BJ (cell line): Measurements from ENCODE around the gene GRIK1. TPM values are rescaled to one million over a fixed set of nuclear protein-coding genes. Genes with fewer than 3 reads are reported as not detected.

Experiments used
- CTCF ChIA-PET: fragments of 350-600 bp; formaldehyde crosslinking; extraction: SDS; loops from one replicate; lab custom pipeline; 2021; ENCODE audit warnings: antibody characterized with exemption, inconsistent platforms; lab: Yijun Ruan, JAX
- POLR2A ChIA-PET: fragments of 300-600 bp; sonication (Branson Sonifier 250); formaldehyde crosslinking; extraction: SDS; loops from one replicate; lab custom pipeline; 2021; ENCODE audit warnings: antibody characterized with exemption; lab: Charles Lee
- DNase-seq: peaks from one replicate; pipeline ENCODE4 v3.0.0-alpha.2; 2011; ENCODE audit warnings: low read depth
- H3K27me3 ChIP-seq: 2 replicates; pipeline ENCODE4 v1.6.0; 2011; ENCODE audit warnings: low read length; ENCODE audit not compliant: control insufficient read depth, insufficient read depth
- H3K36me3 ChIP-seq: 2 replicates; pipeline ENCODE4 v1.5.1; 2011; ENCODE audit warnings: low read length; ENCODE audit not compliant: control insufficient read depth, insufficient read depth
- H3K4me3 ChIP-seq: 2 replicates; pipeline ENCODE4 v1.5.1; 2011; ENCODE audit warnings: low read depth, mild to moderate bottlenecking, control low read depth, low read length
- polyA minus RNA-seq: library from RNA; depleted of rRNA, polyadenylated mRNA; stranded (reverse); fragments of >200 nt; gene quantifications from 2 replicates; pipeline ENCODE4 v1.2.3, GENCODE V29; 2011; rRNA and poly(A)+ RNA removed
- polyA plus RNA-seq: library from polyadenylated mRNA; depleted of rRNA; stranded (reverse); fragments of >200 nt; gene quantifications from 2 replicates; pipeline ENCODE4 v1.2.3, GENCODE V29; 2011; rRNA removed
- TF ChIP-seq, protein P1 (sequence below): IDR thresholded peaks from 2 replicates; pipeline ENCODE4 v1.5.1; 2011; ENCODE audit warnings: low read depth, mild to moderate bottlenecking, control low read depth, inconsistent platforms, low read length, moderate library complexity; ENCODE audit not compliant: insufficient read depth

GRIK1 gene
- polyA plus RNA-seq (0.04 and 0.07 TPM in 2 replicates), polyA minus RNA-seq (0.24 TPM in 1 of 2 replicates, not detected in the other)

GRCh38 chr21:29939924-29940275, at the start of gene GRIK1:
Gene GRIK1 (minus strand): TSS chr21:29939996.
- Histone ChIP-seq H3K36me3 (no peaks in the 10 kb centered on the region), H3K27me3 (peaks cover 14% of the 10 kb centered on the region), H3K4me3 (no peak within 1 kb of the TSS)
- POLR2A ChIA-PET = no interaction called here
- CTCF ChIA-PET = interaction anchor here (1.2 kb wide), 1 partner anchor 17 kb away, joined by 3 read pairs; no protein-coding TSS in a partner anchor
- TF ChIP-seq, protein P1, sequence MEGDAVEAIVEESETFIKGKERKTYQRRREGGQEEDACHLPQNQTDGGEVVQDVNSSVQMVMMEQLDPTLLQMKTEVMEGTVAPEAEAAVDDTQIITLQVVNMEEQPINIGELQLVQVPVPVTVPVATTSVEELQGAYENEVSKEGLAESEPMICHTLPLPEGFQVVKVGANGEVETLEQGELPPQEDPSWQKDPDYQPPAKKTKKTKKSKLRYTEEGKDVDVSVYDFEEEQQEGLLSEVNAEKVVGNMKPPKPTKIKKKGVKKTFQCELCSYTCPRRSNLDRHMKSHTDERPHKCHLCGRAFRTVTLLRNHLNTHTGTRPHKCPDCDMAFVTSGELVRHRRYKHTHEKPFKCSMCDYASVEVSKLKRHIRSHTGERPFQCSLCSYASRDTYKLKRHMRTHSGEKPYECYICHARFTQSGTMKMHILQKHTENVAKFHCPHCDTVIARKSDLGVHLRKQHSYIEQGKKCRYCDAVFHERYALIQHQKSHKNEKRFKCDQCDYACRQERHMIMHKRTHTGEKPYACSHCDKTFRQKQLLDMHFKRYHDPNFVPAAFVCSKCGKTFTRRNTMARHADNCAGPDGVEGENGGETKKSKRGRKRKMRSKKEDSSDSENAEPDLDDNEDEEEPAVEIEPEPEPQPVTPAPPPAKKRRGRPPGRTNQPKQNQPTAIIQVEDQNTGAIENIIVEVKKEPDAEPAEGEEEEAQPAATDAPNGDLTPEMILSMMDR = no peak
- DNase-seq = no peak

- H3K4me3 ChIP-seq = no peak overlapping the region
- no peaks in the 10 kb centered on the region for H3K27me3 ChIP-seq
- TF ChIP-seq, protein P1 = no peak
- ChIA-PET CTCF (no interaction called here), POLR2A (no interaction called here)
- no peaks in the 10 kb centered on the region for H3K36me3 ChIP-seq
- no peak for DNase-seq
These were observed 48.0 kb upstream of the GRIK1 start for GRCh38 chr21:29987762-29988161.

GRCh38 chr21:29985866-29986265, 46.1 kb upstream of the GRIK1 start:
- H3K36me3 ChIP-seq = no peaks in the 10 kb centered on the region
- no peak for DNase-seq
- no peak overlapping the region for H3K4me3 ChIP-seq
- POLR2A ChIA-PET = no interaction called here
- TF ChIP-seq, protein P1 = no peak
- H3K27me3 ChIP-seq = no peaks in the 10 kb centered on the region
- CTCF ChIA-PET = no interaction called here

DNA sequence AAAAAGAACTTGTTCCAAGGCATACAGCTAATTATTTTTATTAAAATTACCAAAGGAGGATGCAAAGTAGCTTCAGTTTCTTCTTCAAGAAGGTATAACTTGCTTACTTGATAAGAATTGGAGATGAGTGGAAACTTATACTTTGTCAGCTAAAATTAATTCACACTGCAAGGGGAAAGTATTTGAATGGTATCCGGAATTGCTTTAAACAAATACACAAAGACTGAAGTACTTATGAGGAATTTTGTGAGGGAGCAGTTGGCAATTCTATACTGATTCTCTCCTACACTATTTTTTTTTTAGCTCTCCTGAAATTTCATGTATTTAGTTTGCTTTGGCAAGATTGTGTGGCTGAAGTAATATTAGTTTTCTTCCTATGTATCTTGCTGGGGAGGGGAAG, 39.2 kb upstream of the GRIK1 start:
- no peak for DNase-seq
- POLR2A ChIA-PET = no interaction called here
- Histone ChIP-seq H3K27me3 (no peaks in the 10 kb centered on the region), H3K36me3 (no peaks in the 10 kb centered on the region), H3K4me3 (no peak overlapping the region)
- TF ChIP-seq, protein P1 = no peak
- CTCF ChIA-PET = no interaction called here

DNA sequence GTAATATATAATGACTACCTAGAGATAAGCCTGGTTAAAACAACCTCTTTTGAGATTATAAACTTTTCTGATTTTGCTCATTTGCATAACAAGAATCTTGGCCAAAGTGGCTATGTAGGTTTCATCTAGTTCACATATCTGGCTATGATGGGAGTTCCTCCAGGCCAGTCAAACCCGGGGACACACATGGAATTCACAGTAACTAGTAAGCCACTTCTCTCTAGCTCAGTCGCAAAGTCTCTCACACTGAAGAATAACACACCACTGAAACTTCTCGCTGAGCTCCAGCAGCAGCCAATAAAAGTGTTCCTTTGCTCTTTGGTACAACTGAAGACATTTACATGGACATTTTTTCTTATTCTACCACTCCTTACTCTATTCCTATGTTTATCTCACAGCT, 36.0 kb upstream of the GRIK1 start:
- H3K27me3 ChIP-seq = no peaks in the 10 kb centered on the region
- ChIA-PET CTCF (no interaction called here), POLR2A (no interaction called here)
- TF ChIP-seq, protein P1 = no peak
- no peak overlapping the region for H3K4me3 ChIP-seq
- H3K36me3 ChIP-seq = no peaks in the 10 kb centered on the region
- DNase-seq = no peak
